HG03571 (cell line): ENCODE results near the gene FBXO11.
"Not testable (repeated sequence)": the region's sequence is repeated elsewhere in the genome, so short reads cannot be mapped to it uniquely, and the experiment has no call there.

Source experiments
- ATAC-seq: cut with Tn5 transposase; IDR thresholded peaks from one replicate; pipeline ENCODE4 v1.9.1; 2021; ENCODE audit not compliant: unreplicated experiment

The FBXO11 gene

GRCh38 chr2:47853067-47853777 is 53.1 kb downstream of the FBXO11 start:
- ATAC-seq = not testable (repeated sequence)

GRCh38 chr2:47850198-47850597 is 56.1 kb downstream of the FBXO11 start:
- ATAC-seq = no peak

GRCh38 chr2:47849368-47849767 is 56.9 kb downstream of the FBXO11 start:
- ATAC-seq = no peak

- ATAC-seq = no peak
Observed at GRCh38 chr2:47844162-47844561, 62.1 kb downstream of the FBXO11 start.

- ATAC-seq = no peak
Observed at GRCh38 chr2:47843407-47843806, 62.9 kb downstream of the FBXO11 start.

- no peak for ATAC-seq
Observed at GRCh38 chr2:47842846-47843245, 63.5 kb downstream of the FBXO11 start.

GRCh38 chr2:47838686-47839085 is 67.6 kb downstream of the FBXO11 start:
- no peak for ATAC-seq

GRCh38 chr2:47838249-47838648 is 68.0 kb downstream of the FBXO11 start:
- ATAC-seq = no peak

- ATAC-seq = peak; percentile 76
Observed at GRCh38 chr2:47833516-47833968, 72.8 kb downstream of the FBXO11 start.

- ATAC-seq = no peak
Observed at GRCh38 chr2:47822518-47822917, 83.8 kb downstream of the FBXO11 start.

GRCh38 chr2:47819834-47820233 is 86.5 kb downstream of the FBXO11 start:
- ATAC-seq = no peak

- no peak for ATAC-seq
Observed at GRCh38 chr2:47818777-47819176, 87.5 kb downstream of the FBXO11 start.

GRCh38 chr2:47815764-47816163 is 90.5 kb downstream of the FBXO11 start:
- no peak for ATAC-seq

- ATAC-seq = no peak
Observed at GRCh38 chr2:47811668-47812067, 94.6 kb downstream of the FBXO11 start.

GRCh38 chr2:47810850-47811249 is 95.4 kb downstream of the FBXO11 start:
- no peak for ATAC-seq

- no peak for ATAC-seq
Observed at GRCh38 chr2:47809903-47810302, 96.4 kb downstream of the FBXO11 start.

GRCh38 chr2:47808614-47809013 is 97.7 kb downstream of the FBXO11 start:
- ATAC-seq = no peak

- no peak for ATAC-seq
Observed at GRCh38 chr2:47805850-47806249, 100.4 kb downstream of the FBXO11 start.

GRCh38 chr2:47803770-47804169 is 102.5 kb downstream of the FBXO11 start:
- no peak for ATAC-seq

GRCh38 chr2:47803363-47803762 is 102.9 kb downstream of the FBXO11 start:
- no peak for ATAC-seq

GRCh38 chr2:47801118-47801517 is 105.2 kb downstream of the FBXO11 start:
- no peak for ATAC-seq

- no peak for ATAC-seq
Observed at GRCh38 chr2:47799031-47799609, 107.2 kb downstream of the FBXO11 start.

- ATAC-seq = no peak
Observed at GRCh38 chr2:47798631-47799030, 107.7 kb downstream of the FBXO11 start.
